ENCODE data around the gene SRSF8. TPM values are rescaled to one million over a fixed set of nuclear protein-coding genes. Genes with fewer than 3 reads are reported as not detected.

SRSF8 gene
- total RNA-seq, 1 experiment from 2014 or later, result 25.1 TPM

DNA sequence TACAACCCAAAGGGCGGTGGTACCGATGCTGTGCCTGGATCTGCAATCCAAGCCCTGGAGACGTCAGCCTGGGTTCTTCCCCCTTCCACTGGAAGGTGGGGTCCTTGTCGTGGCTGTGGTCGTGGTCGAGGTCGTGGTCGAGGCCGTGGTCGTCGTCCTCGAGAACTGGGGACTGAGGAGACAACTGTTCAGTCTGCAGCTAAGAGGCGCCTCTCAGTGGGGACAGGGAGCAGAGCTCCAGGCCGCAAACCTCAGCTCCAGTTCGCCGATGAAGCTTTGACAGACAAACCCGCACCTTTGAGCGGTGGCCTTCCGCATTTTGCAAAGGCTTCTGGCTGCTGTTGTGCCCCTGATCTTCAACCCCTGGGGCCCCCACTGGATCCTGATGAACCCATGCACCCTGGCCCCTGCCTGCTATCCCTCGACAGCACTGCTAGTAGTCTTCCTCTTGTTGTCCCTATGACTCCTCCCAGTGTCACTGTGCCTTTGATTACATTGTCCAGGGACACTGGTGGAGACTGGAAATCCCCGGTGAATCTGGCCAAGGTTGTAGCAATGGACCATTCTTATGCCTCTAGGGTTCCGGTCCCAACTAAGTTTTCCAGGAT lies 16.0 kb upstream of the SRSF8 start:
- no peak overlapping the region for H2BK12ac ChIP-seq (ENCODE audit: insufficient read length, low read depth, low read length)
- H3K4me1 Mint-ChIP-seq, result no peaks in the 10 kb centered on the region
- H4K8ac ChIP-seq (replicated peaks; ENCODE audit: insufficient read length, low read depth, low read length), result no peak overlapping the region
- no CpG with 5 or more reads among the region's 22 CpGs for WGBS (ENCODE audit: extremely low coverage, insufficient read length, low lambda C conversion rate)
- H3K27ac ChIP-seq (ENCODE audit: insufficient read length, low read depth, low read length), result no peak overlapping the region
- H3K9ac ChIP-seq (ENCODE audit: extremely low read depth, insufficient read length, low read length), result no peak overlapping the region
- no peaks in the 10 kb centered on the region for H3K23me2 ChIP-seq (ENCODE audit: insufficient read length, low read depth, low read length, poor library complexity, severe bottlenecking)
- TF ChIP-seq, protein P1, sequence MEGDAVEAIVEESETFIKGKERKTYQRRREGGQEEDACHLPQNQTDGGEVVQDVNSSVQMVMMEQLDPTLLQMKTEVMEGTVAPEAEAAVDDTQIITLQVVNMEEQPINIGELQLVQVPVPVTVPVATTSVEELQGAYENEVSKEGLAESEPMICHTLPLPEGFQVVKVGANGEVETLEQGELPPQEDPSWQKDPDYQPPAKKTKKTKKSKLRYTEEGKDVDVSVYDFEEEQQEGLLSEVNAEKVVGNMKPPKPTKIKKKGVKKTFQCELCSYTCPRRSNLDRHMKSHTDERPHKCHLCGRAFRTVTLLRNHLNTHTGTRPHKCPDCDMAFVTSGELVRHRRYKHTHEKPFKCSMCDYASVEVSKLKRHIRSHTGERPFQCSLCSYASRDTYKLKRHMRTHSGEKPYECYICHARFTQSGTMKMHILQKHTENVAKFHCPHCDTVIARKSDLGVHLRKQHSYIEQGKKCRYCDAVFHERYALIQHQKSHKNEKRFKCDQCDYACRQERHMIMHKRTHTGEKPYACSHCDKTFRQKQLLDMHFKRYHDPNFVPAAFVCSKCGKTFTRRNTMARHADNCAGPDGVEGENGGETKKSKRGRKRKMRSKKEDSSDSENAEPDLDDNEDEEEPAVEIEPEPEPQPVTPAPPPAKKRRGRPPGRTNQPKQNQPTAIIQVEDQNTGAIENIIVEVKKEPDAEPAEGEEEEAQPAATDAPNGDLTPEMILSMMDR (conservative IDR thresholded peaks at IDR 0.05), result no peak
- peaks cover 31% of the 10 kb centered on the region for H3K27me3 Mint-ChIP-seq (ENCODE audit: low read depth)
- no peaks in the 10 kb centered on the region for H3K9me3 ChIP-seq (ENCODE audit: control insufficient read depth, low read depth, low read length)
- H3K36me3 Mint-ChIP-seq (ENCODE audit: insufficient read depth in 1 of 3, low read depth in 3 of 3), result no peaks in the 10 kb centered on the region
- H2AFZ ChIP-seq (ENCODE audit: low read length), result no peak overlapping the region
- H3K79me2 ChIP-seq (ENCODE audit: insufficient read depth, low read length), result no peaks in the 10 kb centered on the region
- no peaks in the 10 kb centered on the region for H3K79me1 ChIP-seq (ENCODE audit: insufficient read depth, low read depth, low read length, poor library complexity, severe bottlenecking)
- no peak overlapping the region for H2BK20ac ChIP-seq (ENCODE audit: low read depth, low read length, poor library complexity, severe bottlenecking)
- no peak overlapping the region for H3K23ac ChIP-seq (ENCODE audit: insufficient read length, low read depth, low read length)
- no peak overlapping the region for H4K5ac ChIP-seq (ENCODE audit: insufficient read length, low read depth, low read length)
- H3K18ac ChIP-seq (ENCODE audit: insufficient read length, low read depth, low read length), result no peak overlapping the region
- no peak overlapping the region for H3K4ac ChIP-seq (ENCODE audit: low read depth, low read length)
- H3K27ac Mint-ChIP-seq, result no peak overlapping the region; a peak in 1 of 7 replicates
- H2BK15ac ChIP-seq (ENCODE audit: low read depth, low read length), result no peak overlapping the region
- no peak overlapping the region for H3K14ac ChIP-seq (ENCODE audit: insufficient read depth, low read length)
- no peak overlapping the region for H3T11ph ChIP-seq (ENCODE audit: low read length)
- H3K27me3 ChIP-seq (ENCODE audit: insufficient read depth, low read length), result no peaks in the 10 kb centered on the region
- H4K91ac ChIP-seq (ENCODE audit: insufficient read length, low read depth, low read length), result no peak overlapping the region
- DNase-seq, result no peak
- no peaks in the 10 kb centered on the region for H3K4me1 ChIP-seq (ENCODE audit: insufficient read depth, low read length)
- no peak overlapping the region for H3K56ac ChIP-seq (ENCODE audit: insufficient read length, low read depth, low read length)
- no peak overlapping the region for H2BK120ac ChIP-seq (ENCODE audit: low read depth, low read length, poor library complexity, severe bottlenecking)
- no peak overlapping the region for H2AK5ac ChIP-seq (ENCODE audit: insufficient read length, low read length)
- no peak overlapping the region for H2BK5ac ChIP-seq (ENCODE audit: insufficient read length, low read length)
- no peaks in the 10 kb centered on the region for H3K9me3 Mint-ChIP-seq
- H3K4me2 ChIP-seq (ENCODE audit: insufficient read depth, insufficient read length, low read length), result no peak overlapping the region
- no peak overlapping the region for H3K4me3 Mint-ChIP-seq
- no peaks in the 10 kb centered on the region for H4K20me1 ChIP-seq (ENCODE audit: control insufficient read depth, insufficient read depth, insufficient read length)
